Adipose tissue (tissue), 3 donors: ENCODE results near the gene LENG8. TPM values are rescaled to one million over a fixed set of nuclear protein-coding genes. Genes with fewer than 3 reads are reported as not detected.

Source experiments
- H3K27ac ChIP-seq: one replicate; pipeline ENCODE4 v1.5.1; 2013; ENCODE audit warnings: low read depth, low read length
- WGBS, 3 donors: extraction: QIAGEN DNeasy Blood & Tissue Kit; methylation state at CpG; one replicate each; pipeline ENCODE4 v1.1.7; 2013; 5-methylcytosine and 5-hydroxymethylcytosine counted together
- polyA plus RNA-seq, 3 donors: library from polyadenylated mRNA; stranded (reverse); fragments of 200-250 nt; gene quantifications; one replicate each; pipeline ENCODE4 v1.2.3, GENCODE V29; 2013
- donor health status: healthy with polysubstance abuse.
- donor health status: Bipolar disorder and iron deficiency.
- donor health status: healthy.

The LENG8 gene
- polyA plus RNA-seq, 3 donors, result 139 to 155 (median 151) TPM

DNA sequence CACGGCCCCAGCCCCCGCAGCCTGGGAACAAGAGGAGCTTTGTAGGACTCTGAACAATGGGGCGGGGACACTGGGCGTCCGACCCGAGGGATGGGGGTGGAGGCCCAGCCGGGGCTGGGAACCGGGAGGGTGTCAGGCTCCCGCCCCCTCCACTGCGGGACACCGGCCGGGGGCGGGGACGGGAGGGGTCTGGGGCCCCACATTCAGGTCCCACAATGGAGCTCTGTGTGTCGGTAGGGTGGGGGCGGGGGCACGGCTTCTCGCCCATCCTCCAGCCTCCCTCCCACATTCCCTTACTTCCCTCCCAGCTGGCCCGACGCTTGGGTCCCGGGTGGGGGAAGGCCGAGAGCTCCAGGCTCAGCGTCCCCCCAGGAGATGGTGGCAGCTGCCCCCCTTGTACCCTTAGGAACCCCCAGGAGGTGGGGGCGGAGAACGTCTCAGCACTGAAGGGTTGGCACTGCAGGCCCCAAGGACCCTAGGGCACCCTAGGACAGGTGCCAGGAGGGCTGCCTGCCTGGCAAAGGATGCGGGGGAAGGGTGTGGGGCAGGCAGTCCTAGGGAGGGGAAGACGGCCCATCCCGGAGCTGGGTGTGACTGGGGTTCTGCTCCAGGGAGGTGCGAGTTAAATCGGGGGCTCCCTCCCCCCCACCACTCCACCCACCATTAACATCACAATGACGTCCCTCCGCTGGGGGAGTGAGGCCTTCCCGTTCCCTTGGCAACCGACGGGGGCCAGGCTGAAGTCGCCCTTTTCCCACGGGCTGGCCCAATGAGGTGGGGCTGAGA is 28.4 kb upstream of the LENG8 start:
- whole genome bisulfite sequencing, 3 donors, result 11 to 26% (median 19%) methylated on average over 24 to 37 of the region's 37 CpGs
- H3K27ac ChIP-seq, result no peak overlapping the region

DNA sequence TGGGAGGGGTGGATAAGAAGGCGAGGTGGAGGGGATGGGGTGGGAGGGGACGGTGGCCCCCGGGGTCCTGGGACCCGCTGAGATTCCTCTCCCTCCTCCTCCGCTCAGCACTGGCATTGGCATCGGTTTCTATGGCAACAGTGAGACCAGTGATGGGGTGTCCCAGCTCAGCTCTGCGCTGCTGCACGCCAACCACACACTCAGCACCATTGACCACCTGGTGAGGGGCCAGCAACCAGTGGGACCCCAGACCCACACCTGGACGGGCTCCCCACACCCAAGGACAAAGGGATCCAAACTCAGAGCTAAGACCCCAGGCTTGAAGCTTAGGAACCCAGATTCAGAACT is 27.9 kb upstream of the LENG8 start:
- H3K27ac ChIP-seq, result no peak overlapping the region

DNA sequence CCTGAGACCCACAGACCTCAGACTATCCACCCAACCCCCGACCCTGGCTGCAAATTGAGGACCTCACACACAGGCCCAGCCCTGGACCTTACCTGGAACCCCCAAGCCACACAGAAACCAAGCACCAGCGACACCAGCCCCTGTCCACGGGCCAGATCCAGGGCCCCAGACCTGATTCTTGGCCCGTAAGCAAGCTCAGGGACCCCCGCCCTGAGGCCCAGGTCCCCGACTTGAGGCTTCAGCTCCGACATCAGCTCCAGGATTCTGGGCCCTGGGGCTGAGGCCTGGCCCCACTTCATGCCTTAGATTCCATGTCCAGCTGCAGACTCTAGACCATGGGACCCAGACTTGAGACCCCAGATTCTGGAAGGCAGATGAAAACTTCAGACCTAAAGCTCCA is 27.5 kb upstream of the LENG8 start:
- H3K27ac ChIP-seq, result no peak overlapping the region
- 85 to 88% (median 86%) methylated on average over 7 of the region's 7 CpGs for WGBS, 3 donors

More for the DNA sequence above, 27.9 kb upstream of the LENG8 start:
- WGBS, 3 donors, result 27 to 54% (median 36%) methylated on average over 8 to 9 of the region's 9 CpGs

DNA sequence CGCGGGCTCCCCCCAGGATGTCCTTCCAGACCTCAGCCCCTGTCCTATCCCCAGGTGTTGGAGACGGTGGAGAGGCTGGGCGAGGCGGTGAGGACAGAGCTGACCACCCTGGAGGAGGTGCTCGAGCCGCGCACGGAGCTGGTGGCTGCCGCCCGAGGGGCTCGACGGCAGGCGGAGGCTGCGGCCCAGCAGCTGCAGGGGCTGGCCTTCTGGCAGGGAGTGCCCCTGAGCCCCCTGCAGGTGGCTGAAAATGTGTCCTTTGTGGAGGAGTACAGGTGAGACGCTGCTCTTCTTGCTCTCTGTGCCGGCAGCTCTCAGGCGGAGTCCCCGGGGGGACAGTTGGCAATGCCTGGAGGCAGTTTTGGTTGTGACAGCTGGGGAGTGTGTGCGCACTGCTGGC is 26.9 kb upstream of the LENG8 start:
- WGBS, 3 donors, result 70 to 82% (median 80%) methylated on average over 20 of the region's 20 CpGs

DNA sequence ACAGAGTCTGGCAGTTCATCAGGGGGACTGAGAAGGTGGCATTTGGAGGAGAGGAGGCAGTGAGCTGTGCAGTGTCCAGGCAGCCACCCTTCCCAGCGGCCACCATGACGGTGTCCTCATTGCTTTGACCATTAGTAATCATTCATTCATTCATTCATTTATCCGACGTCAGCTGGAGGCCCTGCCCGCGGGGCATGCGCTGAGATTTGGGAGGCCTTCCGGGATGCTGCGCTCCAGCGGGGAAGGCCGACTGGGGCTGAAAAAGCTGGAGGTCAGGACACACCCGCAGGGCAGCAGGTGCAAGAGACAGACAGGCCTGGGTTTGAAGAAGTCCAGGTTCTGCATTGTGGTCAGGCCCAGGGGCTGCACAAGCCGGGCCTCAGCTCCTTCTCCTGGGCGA is 24.8 kb upstream of the LENG8 start:
- WGBS, 3 donors, result 83 to 88% (median 84%) methylated on average over 14 of the region's 14 CpGs
- H3K27ac ChIP-seq, result no peak overlapping the region

More for the DNA sequence above, 26.9 kb upstream of the LENG8 start:
- no peak overlapping the region for H3K27ac ChIP-seq

DNA sequence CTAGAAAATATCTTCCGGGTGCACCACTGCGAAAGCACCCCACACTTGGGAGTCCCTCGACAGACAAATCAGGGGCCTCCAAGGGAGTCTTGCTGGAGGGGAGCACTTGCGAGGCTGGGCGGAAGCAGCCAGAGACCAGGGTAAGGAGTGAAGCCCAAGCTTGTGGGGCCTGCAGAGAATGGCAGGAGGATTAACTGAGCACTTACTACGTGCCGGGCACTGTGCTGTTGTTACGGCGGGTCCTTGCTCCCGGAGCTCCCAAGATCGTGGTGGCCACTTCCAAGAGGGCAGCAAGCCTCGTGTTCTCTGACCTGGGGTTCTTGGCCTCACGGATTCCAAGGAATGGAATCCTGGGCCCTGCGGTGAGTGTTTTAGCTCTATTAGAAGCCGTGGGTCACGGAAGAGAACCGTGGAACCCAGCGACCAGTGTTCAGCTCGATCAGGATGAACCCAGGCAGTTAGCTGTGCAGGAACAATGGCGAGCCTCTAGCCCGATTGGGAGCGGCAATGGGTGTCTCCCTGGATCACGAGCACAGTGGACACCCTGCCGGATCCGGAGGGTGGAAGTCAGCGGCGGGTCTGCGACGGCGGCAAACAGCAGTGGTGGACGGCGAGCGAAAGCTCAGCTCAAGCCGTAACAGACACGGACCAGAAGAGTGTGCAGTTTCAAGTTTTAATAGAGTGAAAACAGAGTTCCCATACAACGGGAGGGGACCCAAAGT is 24.2 kb upstream of the LENG8 start:
- no peak overlapping the region for H3K27ac ChIP-seq
- 85 to 89% (median 89%) methylated on average over 35 to 36 of the region's 36 CpGs for WGBS, 3 donors

DNA sequence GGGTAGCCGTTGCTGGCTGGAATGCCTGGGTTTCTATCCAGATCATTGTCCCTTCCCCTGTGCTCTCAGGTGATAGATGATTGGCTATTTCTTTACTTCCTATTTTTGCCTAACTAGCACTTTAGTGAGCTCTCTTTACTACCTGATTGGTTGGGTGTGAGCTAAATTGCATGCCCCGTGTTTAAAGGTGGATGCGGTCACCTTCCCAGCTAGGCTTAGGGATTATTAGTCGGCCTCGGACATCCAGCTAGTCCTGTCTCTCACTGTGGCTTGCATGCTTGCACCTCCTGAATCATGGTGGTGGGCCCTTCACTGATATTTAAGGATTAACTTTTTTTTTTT is 23.6 kb upstream of the LENG8 start:
- 55 to 68% (median 64%) methylated on average over 5 of the region's 5 CpGs for WGBS, 3 donors
- no peak overlapping the region for H3K27ac ChIP-seq

DNA sequence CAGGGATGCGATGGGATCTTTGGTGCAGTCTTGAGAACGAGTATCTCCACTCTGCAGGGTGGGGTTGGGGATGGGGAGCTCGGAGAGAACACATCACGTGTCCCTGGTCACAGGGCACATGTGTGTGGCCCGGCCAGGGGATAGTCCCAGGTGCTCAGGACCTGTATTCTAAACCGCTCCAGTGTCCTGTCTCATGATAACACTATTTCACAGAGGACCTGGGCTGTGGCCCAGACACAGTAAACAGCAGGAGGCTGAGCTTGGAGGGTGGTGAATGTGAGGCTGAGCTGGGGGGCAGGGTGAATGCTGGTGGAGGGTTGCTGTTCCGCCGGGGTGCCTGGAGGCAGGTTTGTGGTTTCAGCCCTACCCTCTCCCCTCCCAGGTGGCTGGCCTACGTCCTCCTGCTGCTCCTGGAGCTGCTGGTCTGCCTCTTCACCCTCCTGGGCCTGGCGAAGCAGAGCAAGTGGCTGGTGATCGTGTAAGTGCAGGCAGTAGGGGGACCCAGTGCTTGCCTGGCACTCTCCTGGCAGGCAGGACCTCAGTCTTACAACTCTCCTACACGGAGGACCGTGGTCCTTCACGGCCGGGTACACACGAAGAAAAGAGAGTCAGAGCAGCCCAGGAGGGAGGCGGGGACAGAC is 22.6 kb upstream of the LENG8 start:
- H3K27ac ChIP-seq, result no peak overlapping the region
- WGBS, 3 donors, result 62 to 69% (median 65%) methylated on average over 17 of the region's 17 CpGs

DNA sequence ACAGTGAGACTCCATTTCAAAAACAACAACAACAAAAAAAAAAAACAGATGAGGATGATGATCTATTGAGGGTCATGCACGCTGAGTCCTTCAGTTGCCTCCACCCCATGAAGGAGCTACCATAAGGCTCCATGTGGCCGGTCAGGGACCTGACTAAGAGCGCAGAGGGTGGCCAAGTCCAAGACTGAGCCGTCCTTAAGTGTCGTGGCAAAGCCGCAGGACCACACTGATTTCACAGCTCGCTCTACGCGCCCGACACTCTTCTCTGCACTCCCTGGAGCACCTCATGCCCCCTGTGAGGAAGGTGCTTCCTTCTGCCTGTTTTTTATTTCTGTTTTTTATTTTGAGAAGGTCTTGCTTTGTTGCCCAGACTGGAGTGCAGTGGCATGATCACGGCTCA is 21.4 kb upstream of the LENG8 start:
- H3K27ac ChIP-seq, result no peak overlapping the region
- 83 to 88% (median 84%) methylated on average over 11 of the region's 11 CpGs for WGBS, 3 donors

DNA sequence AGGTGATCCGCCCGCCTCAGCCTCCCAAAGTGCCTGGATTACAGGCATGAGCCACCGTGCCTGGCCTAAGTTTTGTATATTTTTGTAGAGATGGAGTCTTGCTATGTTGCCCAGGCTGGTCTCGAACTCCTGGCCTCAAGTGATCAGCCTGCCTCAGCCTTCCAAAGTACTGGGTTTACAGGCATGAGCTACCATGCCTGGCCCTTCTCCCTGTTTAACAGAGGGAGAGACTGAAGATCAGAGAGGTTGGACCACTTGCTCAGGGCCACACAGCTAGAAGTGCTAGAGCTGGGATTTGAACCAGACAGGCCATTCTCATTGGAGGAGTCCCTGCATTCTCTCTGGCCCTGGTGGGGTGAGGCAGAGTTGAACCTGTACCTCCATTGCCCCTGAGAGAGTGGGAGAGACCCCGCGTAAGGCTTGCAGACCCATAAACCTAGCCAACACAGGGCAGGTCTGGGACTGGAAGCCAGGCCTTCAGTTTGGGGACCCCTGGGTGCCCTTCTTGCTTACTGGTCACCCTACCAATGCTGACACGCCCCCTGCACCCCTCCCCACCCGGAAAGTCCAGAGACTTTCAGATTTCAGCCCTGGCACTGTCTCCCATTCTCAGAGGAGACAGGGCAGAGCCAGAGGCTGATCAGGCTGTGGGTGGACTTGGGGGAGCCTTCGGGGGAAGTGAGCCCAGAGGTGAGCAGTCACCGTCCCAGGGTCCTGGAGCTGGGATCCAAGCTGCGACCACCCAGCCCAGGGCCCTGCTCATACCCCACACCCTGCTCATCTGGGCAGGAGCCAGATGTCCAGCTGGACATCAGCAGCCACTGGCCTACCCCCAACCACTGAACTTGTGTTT is 20.4 kb upstream of the LENG8 start:
- WGBS, 3 donors, result 70 to 74% (median 71%) methylated on average over 11 of the region's 11 CpGs
- no peak overlapping the region for H3K27ac ChIP-seq

DNA sequence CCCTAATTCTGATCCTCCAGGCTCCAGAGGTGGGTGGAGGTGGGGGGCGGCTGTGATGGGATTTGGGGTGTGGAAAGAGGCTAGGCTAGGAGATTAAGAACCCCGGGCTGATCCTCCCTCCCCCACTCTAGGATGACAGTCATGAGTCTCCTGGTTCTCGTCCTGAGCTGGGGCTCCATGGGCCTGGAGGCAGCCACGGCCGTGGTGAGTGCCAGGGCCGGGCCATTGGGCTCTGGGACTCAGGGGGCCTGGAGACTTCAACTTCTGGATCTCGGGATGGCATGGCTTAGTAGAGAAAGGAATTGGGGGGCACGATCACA is 19.9 kb upstream of the LENG8 start:
- no peak overlapping the region for H3K27ac ChIP-seq
- WGBS, 3 donors, result 59 to 64% (median 63%) methylated on average over 8 of the region's 8 CpGs

DNA sequence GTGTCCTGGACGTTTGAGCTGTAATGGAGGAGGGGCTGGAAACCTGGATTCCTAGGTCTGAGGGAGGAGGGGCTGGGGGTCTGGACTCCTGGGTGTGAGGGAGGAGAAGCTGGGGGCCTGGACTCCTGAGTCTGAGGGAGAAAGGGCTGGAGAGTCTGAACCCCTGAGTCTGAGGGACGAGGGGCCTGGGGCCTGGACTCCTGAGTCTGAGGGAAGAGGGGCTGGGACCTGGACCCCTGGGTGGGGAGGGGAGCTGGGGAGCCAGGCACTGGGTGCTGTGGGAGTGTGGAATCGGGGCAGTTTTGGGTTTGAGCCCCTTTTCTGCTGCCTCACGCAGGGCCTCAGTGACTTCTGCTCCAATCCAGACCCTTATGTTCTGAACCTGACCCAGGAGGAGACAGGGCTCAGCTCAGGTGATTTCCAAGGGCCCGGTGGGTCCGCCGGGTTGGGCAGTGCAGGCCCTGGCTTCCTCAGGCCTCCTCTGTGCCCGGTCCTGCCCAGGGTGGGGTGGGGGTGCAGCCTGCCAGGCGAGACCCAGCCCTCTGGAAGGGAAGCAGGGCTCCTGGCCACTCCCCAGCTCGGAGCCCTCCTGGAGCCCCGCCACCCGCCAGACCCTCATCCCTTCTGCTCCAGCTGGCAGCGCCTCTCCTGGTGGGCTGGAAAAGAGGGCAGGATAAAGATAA is 19.3 kb upstream of the LENG8 start:
- no peak overlapping the region for H3K27ac ChIP-seq
- WGBS, 3 donors, result 43 to 46% (median 43%) methylated on average over 12 to 13 of the region's 13 CpGs

DNA sequence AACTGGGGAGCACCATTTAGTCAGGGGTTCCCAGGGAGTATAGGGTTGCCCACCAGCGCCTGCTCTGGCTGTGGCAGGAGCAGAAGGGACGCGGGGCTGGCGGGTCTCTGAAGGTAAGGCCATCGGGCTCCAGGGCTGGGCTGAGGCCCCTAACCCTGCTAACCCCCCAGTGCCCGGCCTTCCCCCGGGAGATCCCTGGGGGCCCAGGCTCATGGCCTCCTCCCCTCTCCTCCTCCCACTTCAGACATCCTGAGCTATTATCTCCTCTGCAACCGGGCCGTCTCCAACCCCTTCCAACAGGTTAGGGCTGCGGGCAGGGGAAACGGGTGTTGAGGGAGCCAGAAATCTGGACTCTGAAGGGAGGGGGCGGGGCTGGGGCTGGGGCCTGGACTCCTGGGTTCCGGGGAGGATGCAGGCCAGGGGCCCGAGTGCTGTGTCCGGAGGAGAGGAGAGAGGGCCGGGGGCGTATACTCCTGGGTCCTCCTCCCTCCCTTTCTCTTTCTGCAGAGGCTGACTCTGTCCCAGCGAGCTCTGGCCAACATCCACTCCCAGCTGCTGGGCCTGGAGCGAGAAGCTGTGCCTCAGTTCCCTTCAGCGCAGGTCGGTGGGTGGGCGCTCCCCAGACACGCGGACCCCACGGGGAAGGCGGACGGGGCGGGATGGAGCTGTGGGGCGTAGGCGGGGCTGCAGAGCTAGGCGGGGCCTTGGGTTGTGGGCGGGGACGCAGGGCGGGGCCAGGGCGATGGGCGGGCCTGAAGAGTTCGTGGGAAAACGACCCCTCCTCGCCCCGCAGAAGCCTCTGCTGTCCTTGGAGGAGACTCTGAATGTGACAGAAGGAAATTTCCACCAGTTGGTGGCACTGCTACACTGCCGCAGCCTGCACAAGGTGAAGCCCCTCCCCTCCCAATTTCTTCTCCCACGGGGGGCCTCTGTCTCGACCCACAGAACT is 18.4 kb upstream of the LENG8 start:
- 4 to 12% (median 4%) methylated on average over 38 to 43 of the region's 43 CpGs for WGBS, 3 donors
- H3K27ac ChIP-seq, result no peak overlapping the region

DNA sequence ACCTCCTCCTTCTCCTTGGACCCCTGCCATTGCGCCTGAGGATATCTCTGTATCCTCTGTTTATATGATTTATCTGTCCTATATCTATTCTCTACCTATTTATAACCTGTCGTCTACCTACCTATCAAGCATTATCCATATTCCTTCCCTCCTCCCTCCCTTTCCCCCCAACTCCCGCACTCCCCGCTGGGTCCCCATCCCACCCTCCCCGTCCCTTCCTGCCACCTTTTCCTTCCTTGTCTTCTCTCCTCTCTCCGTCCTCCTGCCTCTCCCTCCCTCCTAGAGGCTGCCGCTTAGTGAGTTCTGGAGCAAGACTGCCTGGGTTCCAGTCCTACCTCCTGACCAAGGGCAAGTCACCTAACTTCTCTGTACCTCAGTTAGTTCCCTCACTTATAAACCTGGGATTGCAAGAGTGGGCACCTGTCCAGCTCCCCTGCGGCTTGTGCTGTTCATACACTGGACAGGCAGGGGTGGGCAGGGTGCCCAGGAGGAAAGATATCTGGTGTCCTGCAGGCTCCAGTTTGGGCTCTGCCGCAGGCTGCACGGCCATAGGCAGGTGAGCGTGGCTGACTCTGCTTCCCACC is 17.7 kb upstream of the LENG8 start:
- WGBS, 3 donors, result 10 to 28% (median 26%) methylated on average over 11 of the region's 11 CpGs
- no peak overlapping the region for H3K27ac ChIP-seq

DNA sequence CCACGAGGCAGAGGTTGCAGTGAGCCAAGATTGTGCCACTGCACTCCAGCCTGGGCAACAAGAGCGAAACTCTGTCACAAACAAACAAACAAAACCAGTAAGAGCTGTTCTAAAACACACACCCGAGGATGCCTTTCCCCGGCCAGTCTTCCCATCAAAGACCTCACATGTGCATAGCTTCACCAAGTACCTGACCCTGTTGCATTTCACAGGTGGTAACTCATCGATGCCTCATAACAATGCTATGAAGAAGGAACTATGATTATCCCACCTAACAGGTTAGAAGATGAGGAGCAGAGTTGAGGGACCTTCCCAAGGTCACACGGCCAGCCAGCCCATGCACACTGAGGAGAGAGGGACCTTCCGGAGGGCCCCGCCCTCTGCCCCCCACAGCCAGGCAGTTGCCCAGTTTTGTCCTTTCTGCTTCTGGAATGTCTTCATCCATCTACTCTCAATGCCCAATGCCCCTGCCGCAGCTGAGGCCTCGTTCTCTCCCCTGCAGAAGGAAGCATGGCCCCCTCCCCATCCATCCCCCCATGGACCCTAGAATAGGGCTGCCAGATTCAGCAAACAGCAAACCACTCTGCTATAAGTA is 16.8 kb upstream of the LENG8 start:
- H3K27ac ChIP-seq, result no peak overlapping the region

DNA sequence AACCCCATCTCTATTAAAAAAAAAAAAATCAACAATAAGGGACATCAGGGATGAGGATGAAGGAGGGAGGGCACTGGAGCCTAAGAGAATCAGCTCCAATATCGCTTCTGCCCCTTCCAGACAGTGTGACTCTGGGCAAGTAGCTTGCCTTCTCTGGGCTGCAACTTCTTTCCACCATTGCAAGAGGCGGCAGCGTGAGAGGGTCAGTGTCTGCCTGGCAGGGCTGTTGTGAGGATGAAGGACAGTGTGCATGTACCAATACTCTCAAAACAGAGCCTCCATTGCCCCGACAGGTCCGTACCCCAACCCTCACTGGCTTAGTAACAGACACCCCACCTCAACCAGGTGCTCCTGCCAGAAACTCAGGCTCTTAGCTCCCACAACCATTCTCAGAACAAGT is 15.3 kb upstream of the LENG8 start:
- H3K27ac ChIP-seq, result peak overlapping the region; percentile 46
- WGBS, 3 donors, result 91 to 97% (median 92%) methylated on average over 5 of the region's 5 CpGs

More for the DNA sequence above, 16.8 kb upstream of the LENG8 start:
- WGBS, 3 donors, result 56 to 75% (median 68%) methylated on average over 10 of the region's 10 CpGs
